Activated CD4-positive, alpha-beta T cell treated with anti-CD3 and anti-CD28 coated beads, Interleukin-2, Interleukin-6, amounts not matched to agents 100 ng/mL and 50 ng/mL, durations not matched to agents 16 hours and 8 hours (primary cell): ENCODE measurements around the gene TIAL1.
"Not testable (repeated sequence)": the region's sequence is repeated elsewhere in the genome, so short reads cannot be mapped to it uniquely, and the experiment has no call there.

Source experiments
- DNase-seq: peaks from one replicate; pipeline ENCODE4 v3.0.0-alpha.2; 2020

Gene TIAL1

DNA sequence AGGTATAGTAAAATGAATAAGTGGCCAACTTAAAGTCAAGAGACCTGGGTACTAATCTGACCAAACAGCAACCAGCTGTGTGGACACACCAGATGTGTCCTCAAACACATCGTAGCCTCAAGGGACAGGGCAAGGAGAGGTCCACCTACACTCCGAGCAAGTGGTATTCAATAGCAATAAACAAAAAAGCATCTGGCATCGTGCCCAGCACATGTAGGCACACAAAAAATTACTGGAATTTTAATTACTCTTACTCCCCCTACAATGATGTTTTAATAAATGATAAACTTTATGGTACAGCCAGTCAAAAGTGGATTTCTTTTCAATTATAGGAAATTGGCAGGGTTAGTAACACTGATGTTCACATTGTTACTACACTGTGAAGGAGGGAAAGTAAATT lies 50.8 kb downstream of the TIAL1 start:
- DNase-seq, result no peak

DNA sequence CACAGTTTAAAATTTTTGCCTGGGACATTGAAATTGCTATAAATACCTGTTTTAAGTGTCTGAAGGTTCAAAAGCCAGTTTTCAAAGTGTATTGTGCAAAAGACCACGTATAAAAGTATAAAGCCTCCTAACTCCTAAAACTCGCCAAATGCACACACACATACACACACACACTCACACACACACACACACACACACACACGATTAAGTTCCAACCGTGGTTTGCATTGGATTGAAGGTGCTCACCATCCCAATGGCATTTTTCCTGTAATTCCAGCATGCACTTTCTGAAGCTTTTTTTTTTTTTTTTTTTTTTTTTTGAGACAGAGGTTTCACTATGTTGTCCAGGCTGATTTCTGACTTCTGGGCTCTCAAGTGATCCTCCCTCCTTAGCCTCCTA lies 51.5 kb downstream of the TIAL1 start:
- no peak for DNase-seq

DNA sequence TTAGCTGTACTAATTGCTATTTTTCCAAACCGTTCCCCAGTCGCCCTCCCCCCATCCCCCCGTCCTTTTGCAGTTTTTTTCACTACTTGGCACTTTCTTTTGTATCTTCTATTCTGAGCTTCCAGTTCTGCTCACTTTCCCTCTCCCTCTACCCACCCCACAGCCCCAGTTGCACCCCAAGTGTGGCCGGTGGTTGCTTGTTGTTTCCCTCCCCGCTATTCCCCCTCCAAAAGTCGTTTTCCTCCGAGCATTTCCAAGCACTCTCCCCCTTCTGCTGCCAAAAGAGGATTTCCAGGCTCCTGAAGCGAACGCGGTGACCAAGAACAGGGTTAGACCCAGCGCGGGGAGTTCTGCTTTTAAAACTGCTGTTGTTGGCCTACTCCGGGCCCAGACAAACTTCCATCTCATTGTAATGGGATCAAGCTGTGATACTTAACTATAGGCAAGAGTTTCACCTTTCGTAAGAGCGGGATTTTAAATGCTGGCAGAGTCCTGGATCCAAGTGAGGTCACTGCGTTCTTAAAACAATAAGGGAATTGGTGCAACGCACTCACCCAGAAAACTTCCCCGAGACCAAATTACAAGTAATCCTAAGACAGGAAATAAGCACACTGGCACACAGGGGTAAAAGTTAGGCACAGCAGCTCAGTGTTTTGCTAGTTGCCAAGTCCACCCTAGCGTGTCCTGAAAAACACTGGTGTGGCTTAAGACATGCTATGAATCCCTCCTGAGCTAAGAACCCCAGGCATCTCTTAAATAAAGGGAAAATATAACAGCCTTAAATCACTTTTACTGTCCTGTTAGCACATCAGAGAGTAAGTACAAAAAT lies 52.7 kb downstream of the TIAL1 start:
- DNase-seq, result no peak

DNA sequence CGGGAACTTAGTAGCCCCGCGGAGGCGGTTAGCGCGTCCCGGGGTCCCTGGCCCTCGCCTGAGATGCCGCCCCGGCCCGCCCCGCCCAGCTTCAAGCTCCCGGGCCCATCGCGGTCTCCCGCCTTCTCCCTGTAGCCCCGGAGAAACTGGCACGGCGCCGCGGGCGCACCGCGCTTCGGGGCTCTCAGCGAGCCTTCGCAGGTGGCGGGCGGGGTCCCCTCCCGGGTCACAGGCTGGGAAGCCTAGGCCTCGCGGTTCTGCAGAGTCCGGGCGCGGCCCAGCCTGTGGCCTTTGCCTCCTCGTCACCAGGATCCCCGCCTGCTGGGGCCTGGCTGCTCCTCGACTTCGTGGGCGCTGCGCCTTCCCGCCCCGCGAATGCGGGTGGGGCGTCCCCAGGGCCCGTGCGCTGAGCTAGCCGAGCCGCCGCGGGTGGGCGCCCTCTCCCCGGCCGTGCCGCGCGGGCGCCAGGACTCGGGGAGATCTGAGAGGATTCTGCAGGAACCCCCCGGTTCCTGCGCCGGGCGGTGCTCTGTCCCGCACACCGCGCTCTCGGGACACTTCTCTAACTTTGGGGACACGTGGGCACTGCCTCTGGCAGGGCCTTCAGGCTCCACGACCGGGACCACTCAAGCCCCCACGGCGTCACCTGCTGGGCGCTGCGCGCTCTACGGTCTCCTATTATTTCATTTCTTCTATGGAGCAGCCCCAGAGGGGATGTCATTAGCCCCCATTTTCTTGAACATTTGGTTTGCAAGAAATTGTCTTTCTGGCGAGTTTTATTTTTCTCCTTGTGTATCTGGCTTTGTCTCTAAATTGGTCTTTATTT lies 53.6 kb downstream of the TIAL1 start:
- DNase-seq, result peak; percentile 73

DNA sequence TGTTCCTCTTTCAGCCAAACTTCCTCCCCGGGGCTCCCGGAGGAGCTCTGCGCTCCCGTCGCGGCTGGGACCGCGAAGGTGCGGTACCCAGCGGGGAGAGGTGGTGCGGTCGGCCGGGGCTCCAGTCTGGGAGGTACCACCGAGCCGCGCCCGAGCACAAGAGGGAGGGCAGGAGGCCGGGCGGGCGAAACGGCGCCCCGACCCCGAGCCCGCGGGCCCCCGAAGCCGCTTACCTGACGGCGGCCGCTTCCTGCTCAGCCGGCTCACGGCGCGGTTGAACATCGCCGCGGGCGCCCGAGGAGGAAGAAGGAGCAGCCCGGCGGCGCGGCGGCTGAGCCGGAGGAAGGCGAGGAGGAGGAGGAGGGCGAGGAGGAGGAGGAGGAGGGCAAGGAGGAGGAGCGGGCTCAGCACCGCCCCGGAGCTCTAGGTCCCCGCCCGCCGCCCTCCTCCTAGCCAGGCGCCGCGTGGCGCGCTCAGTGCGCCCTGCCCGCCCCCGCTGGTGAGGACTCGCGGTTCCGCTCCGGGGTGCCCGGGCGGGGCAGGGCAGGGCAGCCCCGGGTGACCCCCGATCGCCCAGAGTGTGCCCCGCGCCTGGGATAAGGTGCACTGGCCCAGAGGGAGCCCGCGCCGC lies 54.3 kb downstream of the TIAL1 start, which contains the start of gene RGS10:
TSS of gene RGS10 (minus strand) at position 363 of the 631 bp plus-strand sequence. CDS start at position 282, 81 bp downstream.
- peak; percentile 94 for DNase-seq

DNA sequence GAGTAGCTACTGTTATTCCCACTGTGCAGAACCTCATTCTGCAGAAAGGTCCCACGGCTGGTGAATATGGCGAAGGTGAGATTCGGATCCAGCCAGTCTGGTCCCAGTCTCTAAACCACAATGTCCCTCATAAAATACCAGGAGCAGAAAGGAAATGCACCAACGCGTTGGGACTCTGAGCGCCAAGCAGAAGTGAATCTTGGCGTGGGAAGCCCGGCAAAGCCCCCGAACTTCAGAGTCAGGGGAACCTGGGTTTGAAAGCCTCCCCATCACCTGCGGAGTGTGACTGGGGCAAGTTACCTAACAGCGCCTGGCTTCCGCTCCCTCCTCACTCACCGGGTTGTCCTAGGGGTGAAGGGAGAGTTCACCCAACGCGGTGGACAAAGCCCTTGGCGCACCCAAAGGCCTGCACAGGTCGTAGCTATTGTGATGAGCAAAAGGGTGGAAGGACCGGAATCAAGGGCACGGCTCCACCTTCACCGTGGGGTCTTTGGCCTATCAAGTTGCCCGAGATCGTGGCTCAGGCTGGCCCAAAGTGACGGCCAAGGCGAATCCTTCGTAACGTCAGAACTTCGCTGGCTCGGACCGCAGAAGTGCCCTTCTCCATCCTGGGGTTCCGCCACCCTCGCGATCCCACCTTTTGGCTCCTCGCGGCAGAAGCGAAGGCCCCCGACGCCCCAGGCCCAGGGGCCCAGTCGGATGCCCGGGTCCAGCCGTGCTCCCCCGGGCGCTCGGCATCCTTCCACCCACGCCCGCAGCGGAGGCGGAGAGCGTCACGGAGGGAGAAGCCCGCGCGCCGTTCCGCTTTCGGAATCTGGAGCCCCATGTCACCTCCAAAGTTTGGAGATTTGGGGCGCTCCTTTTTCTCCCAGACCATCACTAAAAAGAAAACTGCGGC lies 55.1 kb downstream of the TIAL1 start:
- peak; percentile 53 for DNase-seq

DNA sequence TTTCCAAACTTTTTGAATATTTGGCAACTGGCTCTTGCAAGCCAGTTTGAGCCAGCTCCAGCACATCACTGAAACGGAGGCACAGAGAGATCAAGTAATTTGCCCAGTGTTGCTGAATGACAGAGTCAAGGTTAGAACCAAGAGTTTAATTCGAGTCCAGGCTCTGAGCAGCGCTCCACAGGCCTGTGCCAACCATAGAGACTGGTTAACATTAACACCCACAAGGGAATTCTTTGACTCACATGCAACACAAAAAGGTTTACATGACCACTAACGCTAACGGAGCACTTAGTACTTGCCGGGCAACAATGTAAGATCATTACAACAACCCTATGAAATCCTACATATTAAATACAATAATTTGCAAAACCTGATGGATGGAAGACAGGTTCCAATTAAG lies 55.7 kb downstream of the TIAL1 start:
- DNase-seq, result peak; percentile 42

DNA sequence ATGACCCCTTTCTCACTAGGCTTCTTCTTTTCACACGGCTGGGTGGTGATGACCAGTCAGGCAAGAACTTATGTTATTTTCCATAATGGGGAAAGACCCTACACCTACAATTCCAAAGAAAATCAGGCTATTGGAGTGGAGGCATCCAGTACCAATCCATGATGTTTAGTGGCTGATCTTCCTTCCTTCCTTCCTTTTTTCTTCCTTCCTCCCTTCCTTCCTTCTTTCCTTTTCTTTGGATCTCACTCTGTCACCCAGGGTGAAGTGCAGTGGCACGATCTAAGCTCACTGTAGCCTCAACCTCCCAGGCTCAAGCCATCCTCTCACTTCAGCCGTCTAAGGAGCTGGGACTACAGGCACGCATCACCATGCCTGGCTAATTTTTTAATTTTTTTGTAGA lies 56.7 kb downstream of the TIAL1 start:
- no peak for DNase-seq

DNA sequence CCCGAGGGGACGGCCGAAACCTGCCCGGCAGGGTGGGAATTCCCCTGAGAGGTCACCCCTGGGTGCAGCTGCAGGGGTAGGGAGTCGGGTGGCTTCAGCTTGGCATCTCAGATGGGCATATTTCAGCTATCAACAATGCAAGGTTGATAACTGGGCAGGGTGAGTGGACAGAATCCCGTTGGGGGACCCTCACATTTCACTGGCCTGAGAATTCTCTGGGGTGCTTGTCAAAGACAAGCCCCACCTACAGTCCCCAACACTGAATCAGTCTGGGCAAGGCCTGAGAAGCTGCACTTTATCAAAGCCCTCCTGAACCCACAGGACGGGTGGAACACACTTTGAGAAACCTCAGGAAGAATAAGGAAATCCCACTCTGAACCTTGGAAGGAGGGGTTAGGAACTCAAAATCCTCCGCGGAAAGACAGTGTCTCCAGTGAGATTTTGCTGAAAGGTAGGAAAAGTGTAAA lies 57.4 kb downstream of the TIAL1 start:
- no peak for DNase-seq

DNA sequence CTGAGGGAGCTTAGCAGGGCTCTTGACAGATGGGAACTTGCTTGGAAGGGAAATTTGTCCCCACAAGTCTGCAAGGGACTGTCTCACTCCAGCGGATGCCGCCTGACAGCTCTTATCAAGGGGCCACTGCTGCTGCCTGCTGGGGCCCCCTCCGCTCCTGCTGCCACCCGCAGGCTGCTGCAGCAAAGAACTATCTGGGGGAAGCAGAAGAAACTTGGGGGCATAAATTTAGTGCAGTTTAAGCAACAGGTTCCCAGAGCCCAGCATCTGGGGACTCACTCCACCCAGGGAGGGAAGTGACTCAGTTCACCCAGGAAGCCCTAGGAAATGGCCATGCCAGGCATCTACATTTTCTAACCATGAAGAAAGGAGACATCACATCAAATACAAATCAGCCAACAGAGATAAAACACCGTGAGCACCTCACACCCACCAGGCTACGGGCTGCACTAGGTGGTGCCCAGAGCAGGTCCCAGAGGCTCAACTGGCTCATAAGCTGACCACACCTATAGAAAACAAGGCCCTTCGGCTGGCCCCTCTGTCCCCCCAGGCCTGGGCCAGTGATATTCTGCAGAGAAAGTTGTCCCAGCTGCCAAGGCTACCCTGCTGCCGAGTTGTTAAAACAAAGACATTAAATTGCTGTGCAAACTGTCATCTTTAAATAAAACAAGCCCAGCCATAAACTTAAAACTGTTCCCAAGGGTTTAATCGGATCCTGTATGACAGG lies 58.0 kb downstream of the TIAL1 start:
- peak; percentile 43 for DNase-seq

DNA sequence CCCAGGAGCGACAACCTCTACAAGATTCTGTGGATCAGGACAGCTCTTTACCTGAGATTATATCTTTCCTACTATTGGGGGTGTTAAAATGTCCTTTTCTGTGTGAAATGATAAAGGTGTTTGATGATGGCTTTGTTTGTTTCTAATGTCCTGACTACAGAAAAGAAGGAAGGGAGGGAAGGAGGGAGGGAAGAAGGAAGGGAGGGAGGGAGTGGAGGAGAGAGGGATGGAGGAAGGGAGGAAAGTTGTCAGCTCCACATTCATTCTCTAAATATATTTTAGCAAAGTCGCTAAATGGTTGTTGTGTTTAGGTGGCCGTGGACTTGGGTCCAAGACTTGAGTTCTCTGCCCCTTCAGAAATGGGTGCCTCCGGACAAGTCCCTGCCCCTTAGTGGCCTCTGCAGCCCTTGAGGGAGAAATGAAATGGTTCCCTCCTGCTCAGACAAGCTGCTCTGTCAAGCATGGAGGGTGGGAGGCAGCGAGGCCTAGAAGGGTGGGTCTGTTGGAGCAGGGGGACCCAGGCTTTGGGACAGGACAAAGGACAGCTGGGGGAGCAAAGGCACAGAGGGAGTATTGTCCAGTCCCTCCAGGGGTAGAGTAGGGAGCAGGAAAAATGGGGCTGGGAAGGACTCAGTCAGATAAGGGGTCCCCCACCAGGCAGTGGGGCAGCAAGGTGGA lies 58.7 kb downstream of the TIAL1 start:
- DNase-seq, result no peak

DNA sequence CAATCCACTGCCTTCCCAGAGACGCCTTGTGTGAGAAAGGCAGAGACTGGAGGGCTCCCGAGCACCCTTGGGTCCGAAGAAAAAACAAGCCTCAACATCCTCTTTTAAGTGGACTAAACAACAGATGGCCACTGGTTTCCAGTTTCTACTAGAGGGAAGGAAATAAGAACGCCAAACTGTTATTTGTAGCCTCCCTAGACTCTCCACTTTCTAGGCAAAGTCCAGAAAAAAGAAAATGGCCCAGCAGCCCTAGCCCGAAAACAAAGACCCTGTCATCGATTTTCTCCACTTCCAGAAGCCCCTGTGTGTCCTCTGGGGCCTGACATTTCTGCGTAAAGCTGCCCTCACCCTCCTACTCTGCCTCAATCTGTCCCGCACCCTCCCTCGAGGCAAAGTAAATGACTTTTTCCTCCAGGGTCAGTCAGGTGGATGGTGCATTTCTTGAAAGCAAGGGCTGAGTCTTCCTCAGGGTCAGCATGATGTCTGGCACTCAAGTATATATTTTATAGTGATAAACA lies 60.2 kb downstream of the TIAL1 start:
- no peak for DNase-seq

DNA sequence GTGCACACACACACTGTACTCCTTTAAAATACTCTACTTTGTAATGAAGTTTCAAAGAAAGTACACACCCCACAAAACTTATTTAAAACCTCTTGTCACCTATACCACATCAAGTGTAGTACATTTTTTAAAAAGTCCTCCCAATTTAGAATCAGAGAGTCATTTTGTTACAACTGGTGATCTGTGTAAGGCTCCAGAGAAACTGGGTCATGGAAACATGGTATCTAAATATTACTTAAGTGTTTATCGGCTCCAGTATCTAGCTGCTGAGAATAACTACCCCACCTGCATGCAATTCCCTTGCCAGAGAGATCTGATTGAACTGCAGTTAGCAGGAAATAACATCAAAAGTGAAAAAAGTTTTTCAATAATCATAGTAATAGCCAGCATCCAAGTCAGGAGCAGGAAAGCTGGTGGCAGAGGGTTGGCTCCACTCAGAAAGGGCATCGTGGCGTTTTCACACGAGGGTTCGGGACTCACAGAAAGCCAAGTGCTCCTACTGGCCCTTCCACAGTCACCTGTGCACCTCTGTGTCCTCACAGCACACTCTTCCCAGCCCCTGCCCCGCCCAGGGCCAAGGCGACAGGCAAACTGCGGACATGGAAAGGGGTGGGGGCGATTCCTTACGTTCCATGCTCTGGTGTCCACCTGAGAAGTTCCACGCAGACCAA lies 60.8 kb downstream of the TIAL1 start:
- no peak for DNase-seq

DNA sequence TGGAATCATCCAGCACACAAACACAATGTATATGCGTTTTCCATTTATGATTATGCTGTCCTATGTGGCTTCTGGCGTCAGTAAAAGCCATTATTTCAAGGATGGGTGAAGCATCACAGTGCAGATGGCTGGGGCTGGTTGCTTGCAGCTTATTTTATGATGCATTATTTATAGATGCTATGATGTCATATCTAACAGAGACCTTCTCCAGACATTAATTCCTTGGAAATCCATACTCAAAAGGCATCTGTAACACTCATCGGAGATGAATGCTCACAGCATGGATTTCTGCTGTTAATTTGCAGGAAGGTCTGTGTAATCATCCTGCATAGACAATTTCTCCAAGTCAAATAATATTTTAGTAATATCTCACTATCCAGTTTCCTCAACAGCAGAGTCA lies 61.5 kb downstream of the TIAL1 start:
- DNase-seq, result no peak

DNA sequence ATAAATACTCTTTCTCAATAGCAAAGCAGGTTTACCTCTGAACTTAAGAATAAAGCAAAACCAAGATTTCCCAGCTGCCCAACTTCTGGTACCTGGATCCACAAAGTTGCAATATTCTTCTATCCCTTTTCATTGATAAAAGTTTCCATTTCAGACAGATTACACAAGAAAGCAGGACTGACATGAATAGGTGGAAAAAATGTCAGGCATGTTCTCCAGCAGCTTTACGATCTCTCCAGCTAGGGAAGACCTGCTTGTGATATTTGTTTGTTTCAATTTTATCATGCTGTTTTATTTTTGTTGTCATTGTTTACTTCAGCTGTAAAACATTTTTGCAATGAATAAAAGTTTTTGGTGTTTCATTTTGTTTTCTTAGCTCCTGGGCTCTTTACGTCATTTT lies 63.3 kb downstream of the TIAL1 start:
- DNase-seq, result no peak

DNA sequence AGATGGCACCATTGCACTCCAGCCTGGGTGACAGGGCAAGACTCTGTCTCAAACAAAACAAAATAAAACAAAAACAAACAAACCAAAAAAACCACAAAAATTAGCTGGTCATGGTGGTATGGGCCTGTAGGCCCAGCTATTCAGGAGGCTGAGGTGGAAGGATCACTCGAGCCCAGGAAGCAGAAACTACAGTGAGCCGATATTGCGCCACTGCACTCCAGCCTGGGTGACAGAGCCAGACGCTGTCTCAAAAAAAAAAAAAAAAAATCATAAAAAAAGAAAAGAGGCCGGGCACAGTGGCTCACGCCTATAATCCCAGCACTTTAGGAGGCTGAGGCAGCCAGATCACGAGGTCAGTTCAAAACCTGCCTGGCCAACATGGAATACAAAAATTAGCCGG lies 64.0 kb downstream of the TIAL1 start:
- not testable (repeated sequence) for DNase-seq

DNA sequence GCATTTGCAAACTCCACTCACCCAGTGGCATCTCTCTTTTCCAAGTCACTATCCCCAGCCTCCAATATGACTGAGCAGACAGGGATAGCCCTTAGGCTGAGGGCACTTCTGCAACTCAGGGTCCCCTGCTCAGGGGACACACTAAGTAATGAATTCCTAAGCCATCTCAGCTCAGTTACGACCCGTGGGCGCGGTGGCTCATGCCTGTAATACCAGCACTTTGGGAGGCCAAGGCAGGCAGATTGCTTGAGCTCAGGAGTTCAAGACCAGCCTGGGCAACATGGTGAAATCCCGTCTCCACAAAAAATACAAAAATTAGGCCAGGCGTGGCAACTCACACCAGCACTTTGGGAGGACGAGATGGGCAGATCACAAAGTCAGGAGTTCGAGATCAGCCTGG lies 64.5 kb downstream of the TIAL1 start:
- DNase-seq, result not testable (repeated sequence)

DNA sequence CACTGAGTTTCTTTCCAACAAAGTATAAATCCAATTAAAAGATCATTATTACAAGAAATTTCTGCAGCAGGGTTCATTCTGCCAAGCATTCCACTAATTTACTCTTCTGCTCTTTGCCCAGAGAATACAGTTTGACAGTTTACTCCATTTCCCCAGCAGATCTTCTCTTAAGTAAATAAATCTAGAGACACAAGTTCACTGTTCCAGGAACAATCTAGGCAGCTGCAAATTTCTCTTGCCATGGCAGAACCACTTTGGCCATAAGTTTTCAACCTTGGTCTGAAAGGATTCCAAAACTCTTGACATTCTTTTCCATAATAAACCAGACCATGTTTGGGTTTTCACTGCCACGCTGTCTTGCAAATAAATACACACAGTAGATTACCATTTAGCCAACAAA lies 65.7 kb downstream of the TIAL1 start:
- no peak for DNase-seq

DNA sequence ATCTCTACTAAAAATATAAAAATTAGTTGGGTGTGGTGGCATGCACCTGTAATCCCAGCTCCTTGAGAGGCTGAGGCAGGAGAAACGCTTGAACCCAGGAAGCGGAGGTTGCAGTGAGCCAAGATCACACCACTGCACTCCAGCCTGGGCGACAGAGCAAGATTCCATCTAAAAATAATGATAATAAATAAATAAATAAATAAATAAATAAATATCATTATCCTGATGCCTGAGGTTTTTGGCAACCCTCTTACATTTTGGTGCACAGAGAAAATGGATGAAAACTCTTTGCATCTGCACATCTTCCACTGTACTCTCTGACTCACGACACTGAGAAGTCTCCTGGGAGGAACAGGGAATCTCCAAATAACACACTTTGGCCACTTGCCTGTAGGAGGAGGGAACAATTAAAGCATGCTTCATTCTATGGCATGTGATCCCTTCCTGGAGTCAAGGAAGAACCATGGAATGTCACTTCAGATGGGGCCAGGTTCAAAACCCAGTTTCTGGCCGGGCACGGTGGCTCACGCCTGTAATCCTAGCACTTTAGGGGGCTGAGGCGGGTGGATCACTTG lies 68.0 kb downstream of the TIAL1 start:
- DNase-seq, result not testable (repeated sequence)
